ELF-1 (cell line): ENCODE data around the gene SHLD1.

Experiments
- DNase-seq: peaks from one replicate; pipeline ENCODE4 v3.0.0-alpha.2; 2016; ENCODE audit warnings: low read depth, low spot score

SHLD1 gene

GRCh38 chr20:5845681-5846615 lies 95.7 kb downstream of the SHLD1 start:
- no peak for DNase-seq

GRCh38 chr20:5848711-5849505 lies 98.7 kb downstream of the SHLD1 start:
- no peak for DNase-seq

- DNase-seq, result no peak
Observed at GRCh38 chr20:5855939-5856338, 105.7 kb downstream of the SHLD1 start.

GRCh38 chr20:5859608-5860007 lies 109.4 kb downstream of the SHLD1 start:
- DNase-seq, result no peak

GRCh38 chr20:5862703-5863039 lies 112.5 kb downstream of the SHLD1 start:
- no peak for DNase-seq

GRCh38 chr20:5863040-5863833 lies 113.0 kb downstream of the SHLD1 start:
- DNase-seq, result no peak

GRCh38 chr20:5864428-5864827 lies 114.2 kb downstream of the SHLD1 start:
- DNase-seq, result no peak

- DNase-seq, result no peak
Observed at GRCh38 chr20:5864873-5865587, 114.8 kb downstream of the SHLD1 start.

- DNase-seq, result no peak
Observed at GRCh38 chr20:5865604-5866003, 115.4 kb downstream of the SHLD1 start.

- no peak for DNase-seq
Observed at GRCh38 chr20:5870568-5870981, 120.4 kb downstream of the SHLD1 start.

GRCh38 chr20:5871459-5872410 lies 121.5 kb downstream of the SHLD1 start:
- DNase-seq, result peak; percentile 2

GRCh38 chr20:5877128-5877527 lies 126.9 kb downstream of the SHLD1 start:
- DNase-seq, result no peak

GRCh38 chr20:5880326-5880725 lies 130.1 kb downstream of the SHLD1 start:
- no peak for DNase-seq

GRCh38 chr20:5881703-5882102 lies 131.5 kb downstream of the SHLD1 start:
- DNase-seq, result no peak

- DNase-seq, result no peak
Observed at GRCh38 chr20:5882166-5882565, 132.0 kb downstream of the SHLD1 start.

GRCh38 chr20:5884465-5885335 lies 134.5 kb downstream of the SHLD1 start:
- DNase-seq, result no peak

- no peak for DNase-seq
Observed at GRCh38 chr20:5885866-5886265, 135.7 kb downstream of the SHLD1 start.

GRCh38 chr20:5886788-5887187 lies 136.6 kb downstream of the SHLD1 start:
- DNase-seq, result no peak

GRCh38 chr20:5887386-5887785 lies 137.2 kb downstream of the SHLD1 start:
- no peak for DNase-seq
